Measurements from ENCODE around the gene DNAH7.

- no peak for TF ChIP-seq CTCF (IDR thresholded peaks at IDR 0.05)
- no peak for TF ChIP-seq POLR2A (IDR thresholded peaks at IDR 0.05)
Observed at GRCh38 chr2:196079052-196079451, 10.4 kb upstream of the DNAH7 start.
